ENCODE results near the gene ARHGEF38.
"Not testable (repeated sequence)": the region's sequence is repeated elsewhere in the genome, so short reads cannot be mapped to it uniquely, and the experiment has no call there.

The ARHGEF38 gene

DNA sequence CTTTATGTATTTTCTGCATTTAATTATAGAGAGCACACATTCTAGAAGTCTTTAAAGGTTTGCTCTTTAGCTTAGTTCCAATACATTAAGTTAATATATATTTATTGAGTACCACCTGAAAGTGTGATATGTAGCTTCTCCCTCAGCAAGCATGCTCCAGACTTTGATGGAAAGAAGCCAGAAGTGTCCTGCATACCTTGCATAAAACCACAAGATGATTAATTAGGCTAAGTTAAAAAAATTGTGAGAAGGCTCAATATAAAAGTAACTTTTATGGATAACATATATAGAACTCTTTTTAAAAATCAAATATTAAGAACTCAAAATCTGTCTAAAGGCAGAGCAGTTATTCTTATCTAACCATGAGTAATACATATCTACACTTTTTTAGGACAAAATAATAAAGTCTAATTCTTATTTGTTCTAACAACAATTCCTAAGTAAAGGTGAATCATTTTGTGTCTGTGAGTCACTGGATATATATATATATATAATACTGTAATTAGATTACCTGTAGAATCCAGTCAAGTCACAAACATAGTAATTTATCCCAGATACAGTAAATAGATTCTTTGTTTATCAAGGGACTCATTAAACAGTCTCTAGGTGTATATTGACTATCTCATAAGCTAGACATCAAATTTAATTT is 104.8 kb downstream of the ARHGEF38 start:
- DNase-seq, result no peak

- no peak for DNase-seq
These were observed 106.8 kb downstream of the ARHGEF38 start for GRCh38 chr4:105659190-105659589.

GRCh38 chr4:105661028-105661427 is 108.6 kb downstream of the ARHGEF38 start:
- DNase-seq, result no peak

GRCh38 chr4:105662935-105663675 is 110.7 kb downstream of the ARHGEF38 start:
- no peak for DNase-seq

DNA sequence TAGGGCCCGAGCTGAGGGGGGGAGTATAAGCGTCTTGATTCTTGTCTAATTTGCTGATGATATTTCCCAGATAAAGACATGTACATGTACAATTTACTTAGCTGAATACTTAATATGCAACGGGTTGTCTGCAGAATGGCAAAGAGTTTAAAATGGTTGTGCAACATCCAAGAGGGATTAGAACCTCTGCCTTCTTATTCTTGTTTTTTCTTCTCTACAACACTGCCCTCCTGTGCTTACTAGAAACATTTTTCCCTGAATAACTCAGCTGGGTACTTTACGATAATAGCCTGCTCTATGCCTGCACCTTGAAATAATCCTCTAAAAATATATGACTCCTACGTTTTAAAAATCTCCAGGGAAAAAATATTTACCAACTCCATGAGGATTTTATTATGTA is 114.3 kb downstream of the ARHGEF38 start:
- peak; percentile 59 for DNase-seq

- DNase-seq, result no peak
These were observed 118.3 kb downstream of the ARHGEF38 start for GRCh38 chr4:105670684-105671083.

DNA sequence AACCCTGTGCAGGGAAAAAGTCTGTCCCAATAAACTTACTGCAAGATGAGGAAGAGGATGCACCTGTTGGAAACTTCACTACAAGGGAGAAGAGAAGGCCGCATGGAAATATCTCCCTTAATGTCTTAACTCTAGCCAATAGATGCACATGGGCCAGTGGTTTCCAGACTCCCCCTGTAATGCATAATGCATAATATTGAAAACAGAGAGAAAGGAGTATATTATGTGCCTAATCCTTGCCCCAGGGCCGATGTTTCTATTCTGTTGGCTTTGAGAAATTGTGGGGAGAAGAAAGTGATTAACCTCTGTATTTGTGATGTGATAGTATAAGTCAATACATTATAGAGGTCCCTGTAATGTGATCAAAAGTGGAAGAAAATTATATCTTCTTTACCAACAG is 118.9 kb downstream of the ARHGEF38 start:
- no peak for DNase-seq

DNA sequence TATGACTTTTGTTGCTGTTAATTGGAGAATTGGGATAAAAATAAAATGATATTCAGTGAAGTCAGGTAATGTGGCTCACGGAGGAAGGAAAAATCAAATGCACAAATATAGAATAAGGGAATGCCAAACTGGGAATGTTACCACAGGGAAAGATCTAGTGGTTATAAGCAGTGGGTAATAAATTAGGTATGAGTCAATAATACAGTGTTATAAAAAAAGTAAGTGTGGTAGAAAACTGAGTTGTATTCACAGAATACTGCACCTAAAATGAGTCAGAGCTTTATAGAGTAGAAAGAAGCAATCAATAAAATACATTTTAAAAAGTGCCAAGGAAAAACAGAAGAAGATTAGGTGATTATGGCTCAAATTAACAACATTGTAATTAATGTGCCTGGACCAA is 121.6 kb downstream of the ARHGEF38 start:
- DNase-seq, result no peak

- no peak for DNase-seq
These were observed 125.3 kb downstream of the ARHGEF38 start for GRCh38 chr4:105677709-105678108.

GRCh38 chr4:105679186-105679585 is 126.8 kb downstream of the ARHGEF38 start:
- DNase-seq, result peak; percentile 34

DNA sequence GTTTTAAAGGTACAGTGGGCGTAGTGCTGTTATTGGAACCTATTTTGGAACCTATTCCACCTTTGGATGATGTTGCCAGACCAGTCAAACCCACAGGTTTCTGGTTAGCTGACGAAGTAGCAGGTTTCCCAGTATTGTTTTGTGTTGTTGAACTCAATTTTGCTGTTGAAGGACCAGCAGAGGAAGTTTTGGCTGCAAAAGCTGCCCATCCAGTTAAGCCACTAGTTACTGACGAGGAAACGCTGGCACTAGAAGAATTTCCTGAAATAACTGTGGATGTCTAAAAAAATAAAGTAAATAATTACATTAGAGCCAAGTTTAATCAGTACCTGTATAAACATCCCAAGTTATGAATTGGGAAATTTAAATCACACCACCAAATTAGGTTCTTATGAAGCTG is 130.6 kb downstream of the ARHGEF38 start:
- DNase-seq, result peak; percentile 70

DNA sequence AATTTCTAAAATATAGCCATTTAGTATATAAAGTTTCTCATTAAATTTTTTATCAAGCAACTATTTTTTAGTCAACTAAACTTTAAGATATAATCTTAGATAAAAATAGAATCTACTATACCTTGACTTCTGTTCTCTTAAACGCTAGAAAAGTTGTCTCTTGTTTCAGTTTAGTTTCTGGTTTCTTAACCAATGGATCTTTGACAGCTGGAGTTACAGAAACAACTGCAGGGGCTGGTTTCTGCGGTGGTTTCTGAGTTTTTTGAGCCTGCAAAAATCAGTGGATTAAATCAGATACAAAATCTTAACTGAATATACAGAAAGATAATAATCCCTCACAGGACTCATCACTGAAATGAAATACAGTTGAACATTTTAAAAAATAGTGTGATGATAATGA is 134.2 kb downstream of the ARHGEF38 start:
- no peak for DNase-seq

DNA sequence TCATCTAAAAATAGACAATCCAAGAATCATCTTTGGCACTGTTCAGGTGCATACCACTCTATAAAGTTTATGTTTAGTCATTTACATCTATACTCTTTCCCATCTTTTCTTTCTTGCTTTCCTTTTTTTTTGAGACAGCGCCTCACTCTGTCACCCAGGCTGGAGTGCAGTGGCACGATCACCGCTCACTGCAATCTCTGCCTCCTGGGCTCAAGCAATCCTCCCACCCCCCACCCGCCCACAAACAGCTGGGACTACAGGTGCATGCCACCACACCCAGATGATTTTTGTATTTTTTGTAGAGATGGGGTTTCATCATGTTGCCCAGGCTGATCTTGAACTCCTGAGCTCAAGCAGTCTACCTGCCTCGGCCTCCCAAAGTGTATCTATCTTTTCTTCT is 142.4 kb downstream of the ARHGEF38 start:
- DNase-seq, result peak; percentile 1

DNA sequence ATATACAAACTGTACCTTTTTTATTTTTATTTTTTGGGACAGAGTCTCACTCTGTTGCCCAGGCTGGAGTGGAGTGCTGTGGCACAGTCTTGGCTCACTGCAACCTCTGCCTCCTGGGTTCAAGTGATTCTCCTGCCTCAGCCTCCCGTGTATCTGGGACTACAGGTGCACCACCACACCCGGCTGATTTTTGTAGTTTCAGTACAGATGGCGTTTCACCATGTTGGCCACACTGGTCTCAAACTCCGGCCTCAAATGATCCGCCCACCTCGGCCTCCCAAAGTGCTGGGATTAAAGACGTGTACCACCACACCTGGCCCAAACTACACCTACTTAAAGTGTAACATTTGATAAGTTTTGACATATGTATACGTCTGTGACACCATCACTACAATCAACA is 143.4 kb downstream of the ARHGEF38 start:
- DNase-seq, result not testable (repeated sequence)

DNA sequence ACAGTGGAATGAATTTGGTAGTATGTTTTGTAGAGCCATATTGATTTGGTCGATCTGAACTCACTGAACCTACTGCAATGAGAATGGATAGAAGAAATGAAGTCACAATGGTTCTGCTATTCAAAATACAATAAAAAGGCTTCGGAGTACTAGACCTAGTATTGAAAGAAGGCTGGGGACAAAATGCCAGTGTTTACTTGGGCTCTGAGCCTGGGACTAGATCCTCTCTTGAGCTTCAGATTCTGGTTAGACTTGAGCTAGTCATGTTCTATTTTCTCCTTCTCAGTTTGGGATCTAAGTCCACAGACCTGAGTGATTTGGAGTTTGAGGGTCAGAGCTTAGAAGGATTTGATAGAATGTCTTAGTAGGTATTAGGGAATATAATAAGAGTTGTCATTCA is 146.2 kb downstream of the ARHGEF38 start:
- no peak for DNase-seq

DNA sequence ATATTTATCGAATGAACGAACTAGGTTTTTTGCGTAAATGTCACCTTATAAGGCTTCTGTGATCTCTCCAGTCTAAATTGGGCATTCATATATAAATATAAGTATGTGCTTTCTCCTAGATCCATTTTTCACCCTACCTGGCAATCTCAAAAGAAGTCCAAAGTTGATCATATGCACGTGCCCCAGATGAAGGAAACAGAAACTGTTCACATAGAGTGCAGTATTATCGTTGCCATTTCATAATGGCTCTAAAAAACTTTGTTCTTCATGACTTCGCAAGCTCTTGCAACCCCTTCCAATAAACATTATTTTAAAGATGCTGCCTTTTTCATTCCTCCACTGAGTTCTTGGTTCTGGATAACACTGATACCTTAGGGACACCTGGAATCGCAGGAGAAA is 155.4 kb downstream of the ARHGEF38 start:
- no peak for DNase-seq

DNA sequence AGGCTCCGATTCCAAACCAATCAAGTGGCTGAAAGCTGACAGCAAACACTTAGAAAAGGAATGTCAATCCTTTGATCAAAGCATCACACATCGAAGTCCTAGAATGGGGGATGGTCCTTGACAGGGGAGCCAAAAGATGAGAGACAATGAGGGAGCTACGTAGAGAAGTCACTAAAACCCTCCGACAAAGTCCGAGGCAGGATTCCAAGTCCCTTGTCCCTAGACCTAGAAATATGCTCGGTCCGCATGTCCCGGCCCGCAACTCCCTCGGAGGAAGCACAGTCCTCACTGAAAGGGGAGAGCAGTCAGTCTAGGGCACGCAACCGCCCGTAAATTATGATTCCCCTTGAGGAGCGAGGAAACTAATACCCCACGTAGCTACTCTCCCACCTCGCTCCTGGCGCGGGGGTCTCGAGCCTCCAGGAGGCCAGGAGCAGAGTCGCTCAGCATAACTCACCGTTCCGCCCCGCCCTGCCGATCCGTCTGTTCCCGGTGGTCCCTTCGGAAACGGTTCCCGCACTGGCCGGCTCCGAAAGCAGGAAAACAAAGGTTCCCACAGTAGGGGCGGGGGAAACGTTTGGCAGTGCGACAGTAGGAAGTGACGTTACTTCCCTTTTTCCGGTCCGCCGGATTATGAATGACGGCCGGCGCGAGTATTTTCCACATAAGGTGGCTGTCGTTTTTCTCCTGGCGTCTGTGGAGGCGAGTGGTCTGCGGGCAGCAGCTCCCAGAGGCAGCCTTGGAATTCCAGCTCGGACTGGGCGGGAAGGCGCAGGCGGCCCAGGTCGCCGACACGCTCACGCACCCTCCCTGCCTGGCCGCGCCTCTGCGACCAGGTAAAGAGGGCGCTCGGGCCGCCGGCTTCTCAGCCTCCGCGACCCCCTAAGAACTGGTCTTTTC is 156.0 kb downstream of the ARHGEF38 start, which contains the start of the genes GSTCD and INTS12:
TSS of gene GSTCD (plus strand) at position 604 of the 900 bp plus-strand sequence. CDS start 8,830 bp downstream, outside the sequence.
TSS of gene INTS12 (minus strand) at position 509 of the 900 bp plus-strand sequence. CDS start 8,684 bp downstream, outside the sequence.
- peak; percentile 95 for DNase-seq

DNA sequence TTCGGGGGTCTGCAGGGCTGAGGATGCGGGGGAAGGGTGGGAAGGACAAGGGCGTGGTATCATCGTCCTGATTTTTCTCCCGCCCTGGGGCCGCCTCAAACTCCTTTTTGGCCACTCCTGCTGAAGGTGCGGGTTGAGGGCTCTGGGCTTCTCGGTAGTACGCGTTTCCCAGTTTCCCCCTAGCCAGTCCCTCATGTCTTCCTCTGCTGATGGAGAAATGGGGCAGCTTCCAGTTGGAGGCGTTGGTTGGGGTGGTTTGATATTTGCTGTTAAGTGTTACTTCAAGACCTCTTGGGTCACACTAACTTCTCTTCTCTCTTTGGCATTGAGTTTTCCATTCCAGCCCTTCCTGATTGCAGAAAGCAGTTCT is 156.6 kb downstream of the ARHGEF38 start:
- DNase-seq, result peak; percentile 60

DNA sequence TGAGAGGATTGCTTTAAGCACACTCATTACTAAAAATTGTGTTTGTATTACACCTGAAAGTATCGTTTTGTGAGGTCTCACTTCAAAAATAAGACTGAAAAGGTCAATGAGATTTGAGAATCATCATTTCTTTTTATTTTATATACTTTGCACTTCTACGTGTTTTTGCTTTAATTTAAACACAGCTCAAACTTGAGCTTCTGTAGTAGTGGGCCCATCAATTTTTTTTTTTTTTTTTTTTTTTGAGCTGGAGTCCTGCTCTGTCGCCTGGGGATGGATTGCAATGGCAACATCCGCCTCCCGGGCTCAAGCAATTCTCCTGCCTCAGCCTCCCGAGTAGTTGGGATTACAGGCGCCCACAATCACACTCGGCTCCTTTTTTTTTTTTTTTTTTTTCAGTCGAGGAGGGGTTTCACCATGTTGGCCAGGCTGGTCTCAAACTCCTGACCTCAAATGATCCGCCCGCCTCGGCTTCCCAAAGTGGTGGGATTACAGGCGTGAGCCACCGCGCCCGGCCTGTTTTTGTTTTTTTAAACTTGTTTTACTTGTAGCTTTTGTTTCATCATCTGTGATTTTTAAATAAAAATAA is 157.7 kb downstream of the ARHGEF38 start:
- DNase-seq, result no peak

- no peak for DNase-seq
These were observed 158.3 kb downstream of the ARHGEF38 start for GRCh38 chr4:105710678-105711077.

DNA sequence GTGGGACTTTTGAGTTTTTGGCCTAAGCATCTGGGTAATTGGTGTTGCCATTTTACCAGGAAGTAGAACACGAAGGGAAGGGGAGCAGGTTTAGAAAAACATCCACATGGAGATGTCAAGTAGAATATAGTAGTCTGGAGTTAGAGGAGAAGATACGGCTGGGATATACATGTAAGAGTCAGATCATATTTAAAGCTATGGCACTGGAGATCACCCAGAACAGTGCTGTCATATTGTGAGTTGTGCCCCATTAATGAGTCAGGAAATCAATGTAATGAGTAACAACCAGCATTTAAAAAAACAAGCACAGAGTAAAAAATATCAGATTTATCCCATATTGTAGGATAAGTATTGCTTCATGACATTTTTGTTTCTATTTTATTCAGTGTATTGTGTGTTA is 160.3 kb downstream of the ARHGEF38 start:
- no peak for DNase-seq

GRCh38 chr4:105714071-105714521 is 161.7 kb downstream of the ARHGEF38 start:
- DNase-seq, result no peak

- DNase-seq, result no peak
These were observed 162.5 kb downstream of the ARHGEF38 start for GRCh38 chr4:105714932-105715331.
